ENCODE results near the gene PACSIN1. TPM values are rescaled to one million over a fixed set of nuclear protein-coding genes. Genes with fewer than 3 reads are reported as not detected.
"Not testable (repeated sequence)": the region's sequence is repeated elsewhere in the genome, so short reads cannot be mapped to it uniquely, and the experiment has no call there.

PACSIN1 gene
- total RNA-seq, 4 donors from 2014 or later = 0.11 to 0.40 TPM; not detected in 2

- 55% methylated on average over 5 of the region's 5 CpGs for WGBS
- Histone ChIP-seq H3K36me3 (no peaks in the 10 kb centered on the region), H3K4me1 (no peaks in the 10 kb centered on the region), H3K27ac (no peak overlapping the region), H3K4me3 (no peak overlapping the region), H3K27me3 (no peaks in the 10 kb centered on the region), H3K9me3 (no peaks in the 10 kb centered on the region)
- DNase-seq (ENCODE audit: low spot score in 2 of 2) = no peak
- TF ChIP-seq EP300 (IDR thresholded peaks at IDR 0.05) = no peak
- no peak for TF ChIP-seq CTCF (IDR thresholded peaks at IDR 0.05)
- TF ChIP-seq POLR2AphosphoS5 (IDR thresholded peaks at IDR 0.05) = no peak
- TF ChIP-seq POLR2A (IDR thresholded peaks at IDR 0.05) = no peak
Measured at GRCh38 chr6:34476921-34477320, 11.0 kb downstream of the PACSIN1 start.

DNA sequence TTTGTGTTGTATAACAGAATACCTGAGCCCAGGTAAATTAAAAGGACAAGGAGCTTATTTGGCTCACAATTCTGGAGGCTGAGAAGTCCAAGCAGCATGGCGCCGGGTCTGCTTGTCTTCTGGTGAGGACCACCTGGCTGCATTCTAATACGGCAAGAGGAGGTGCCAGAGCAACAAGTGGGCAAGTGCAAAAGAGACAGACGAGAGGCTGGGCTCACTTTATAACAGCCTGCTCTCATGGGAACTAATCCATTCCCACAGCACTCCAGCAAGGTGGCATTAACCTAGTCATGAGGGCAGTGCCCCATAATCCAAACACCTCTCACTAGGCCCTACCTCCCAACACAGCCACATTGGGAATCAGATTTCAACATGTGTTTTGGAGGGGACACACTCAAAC, 12.9 kb downstream of the PACSIN1 start:
- TF ChIP-seq CTCF (IDR thresholded peaks at IDR 0.05) = no peak
- no peak for TF ChIP-seq POLR2A (IDR thresholded peaks at IDR 0.05)
- no peak for TF ChIP-seq POLR2AphosphoS5 (IDR thresholded peaks at IDR 0.05)
- no peak for TF ChIP-seq EP300 (IDR thresholded peaks at IDR 0.05)
- H3K27me3 ChIP-seq = no peaks in the 10 kb centered on the region
- H3K36me3 ChIP-seq = no peaks in the 10 kb centered on the region
- no peak overlapping the region for H3K27ac ChIP-seq
- H3K9me3 ChIP-seq = no peaks in the 10 kb centered on the region
- no peaks in the 10 kb centered on the region for H3K4me1 ChIP-seq
- no peak overlapping the region for H3K4me3 ChIP-seq
- no peak for DNase-seq (ENCODE audit: low spot score in 2 of 2)
- WGBS = 93% methylated on average over 4 of the region's 4 CpGs

- not testable (repeated sequence) for H3K36me3 ChIP-seq; H3K27me3 ChIP-seq; H3K4me3 ChIP-seq; H3K27ac ChIP-seq; H3K9me3 ChIP-seq; DNase-seq (ENCODE audit: low spot score in 2 of 2); H3K4me1 ChIP-seq
- WGBS = 95% methylated on average over 5 of the region's 5 CpGs
Measured at GRCh38 chr6:34483781-34484180, 17.9 kb downstream of the PACSIN1 start.

- WGBS = 57% methylated on average over 1 of the region's 1 CpG
- no peaks in the 10 kb centered on the region for H3K36me3 ChIP-seq
- H3K4me1 ChIP-seq = no peaks in the 10 kb centered on the region
- H3K27ac ChIP-seq = no peak overlapping the region
- H3K27me3 ChIP-seq = no peaks in the 10 kb centered on the region
- H3K4me3 ChIP-seq = no peak overlapping the region
- H3K9me3 ChIP-seq = no peaks in the 10 kb centered on the region
- TF ChIP-seq EP300 (IDR thresholded peaks at IDR 0.05) (no peak), POLR2AphosphoS5 (IDR thresholded peaks at IDR 0.05) (no peak), CTCF (IDR thresholded peaks at IDR 0.05) (no peak), POLR2A (IDR thresholded peaks at IDR 0.05) (no peak)
- no peak for DNase-seq (ENCODE audit: low spot score in 2 of 2)
Measured at GRCh38 chr6:34484391-34484790, 18.5 kb downstream of the PACSIN1 start.

- TF ChIP-seq EP300 (IDR thresholded peaks at IDR 0.05) = no peak
- TF ChIP-seq POLR2AphosphoS5 (IDR thresholded peaks at IDR 0.05) = no peak
- no peak for TF ChIP-seq POLR2A (IDR thresholded peaks at IDR 0.05)
- no peak for TF ChIP-seq CTCF (IDR thresholded peaks at IDR 0.05)
- no peaks in the 10 kb centered on the region for H3K27me3 ChIP-seq
- no peak overlapping the region for H3K27ac ChIP-seq
- no peaks in the 10 kb centered on the region for H3K9me3 ChIP-seq
- no peak for DNase-seq (ENCODE audit: low spot score in 2 of 2)
- H3K4me3 ChIP-seq = no peak overlapping the region
- WGBS = 44% methylated on average over 7 of the region's 7 CpGs
- no peaks in the 10 kb centered on the region for H3K4me1 ChIP-seq
- no peaks in the 10 kb centered on the region for H3K36me3 ChIP-seq
Measured at GRCh38 chr6:34484899-34485298, 19.0 kb downstream of the PACSIN1 start.

- WGBS = 73% methylated on average over 14 of the region's 14 CpGs
- Histone ChIP-seq H3K36me3 (no peaks in the 10 kb centered on the region), H3K9me3 (no peaks in the 10 kb centered on the region), H3K4me1 (no peaks in the 10 kb centered on the region), H3K27me3 (no peaks in the 10 kb centered on the region), H3K27ac (no peak overlapping the region), H3K4me3 (no peak overlapping the region)
- no peak for DNase-seq (ENCODE audit: low spot score in 2 of 2)
- TF ChIP-seq POLR2A (IDR thresholded peaks at IDR 0.05) = no peak
- TF ChIP-seq CTCF (IDR thresholded peaks at IDR 0.05) = no peak
- TF ChIP-seq POLR2AphosphoS5 (IDR thresholded peaks at IDR 0.05) = no peak
- no peak for TF ChIP-seq EP300 (IDR thresholded peaks at IDR 0.05)
Measured at GRCh38 chr6:34485321-34486060, 19.6 kb downstream of the PACSIN1 start.
